DMS153 treated with DMSO at 0.1 percent for 48 hours (cell line): ENCODE measurements around the gene SIDT1.

ENCODE experiments used
- DNase-seq: peaks from one replicate; lab custom pipeline; 2025; ENCODE audit not compliant: unreplicated experiment; lab: John Stamatoyannopoulos, UW

SIDT1 gene

GRCh38 chr3:113545594-113545993 lies 13.2 kb downstream of the SIDT1 start:
- no peak for DNase-seq

DNA sequence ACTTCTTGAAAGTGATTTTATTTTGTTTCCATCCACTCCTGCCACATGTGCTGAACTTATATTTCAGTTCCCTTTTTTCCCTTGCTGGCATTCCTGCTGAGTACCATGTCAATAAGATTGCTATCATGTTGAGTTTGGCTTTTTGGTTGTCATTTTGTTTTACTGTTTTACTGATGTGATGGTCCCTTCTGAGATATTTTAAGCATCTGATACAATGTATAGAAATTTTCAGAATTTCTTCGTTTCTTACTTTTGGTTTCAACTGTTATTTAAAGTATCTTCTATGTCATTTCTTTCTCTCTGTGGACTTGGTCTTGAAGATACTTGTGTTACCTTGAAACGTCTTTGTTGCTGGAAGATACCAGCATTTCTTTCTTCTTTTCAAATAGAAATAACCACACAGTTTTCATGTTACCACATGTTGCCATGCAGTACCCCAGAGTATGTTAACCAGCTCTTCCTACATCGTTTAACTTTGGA lies 14.1 kb downstream of the SIDT1 start:
- DNase-seq, result no peak

DNA sequence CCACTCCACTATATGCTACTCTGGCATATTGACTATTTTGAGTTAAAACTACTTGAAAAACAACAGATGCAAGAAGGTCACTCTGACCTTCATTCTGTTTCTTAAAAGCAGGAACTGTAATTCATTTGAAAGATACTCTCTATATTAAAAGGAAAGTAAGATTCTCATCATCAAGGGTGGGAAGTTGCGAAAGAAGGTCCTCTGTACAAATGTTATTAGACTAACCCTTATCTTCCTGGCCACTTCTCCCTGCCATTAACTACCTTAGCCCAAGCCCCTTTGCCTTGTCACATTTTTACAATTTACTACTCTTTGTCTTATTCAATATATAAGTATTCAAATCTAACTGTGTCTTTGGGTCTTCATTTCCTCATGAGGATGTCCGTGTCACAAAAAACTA lies 16.1 kb downstream of the SIDT1 start:
- DNase-seq, result no peak

DNA sequence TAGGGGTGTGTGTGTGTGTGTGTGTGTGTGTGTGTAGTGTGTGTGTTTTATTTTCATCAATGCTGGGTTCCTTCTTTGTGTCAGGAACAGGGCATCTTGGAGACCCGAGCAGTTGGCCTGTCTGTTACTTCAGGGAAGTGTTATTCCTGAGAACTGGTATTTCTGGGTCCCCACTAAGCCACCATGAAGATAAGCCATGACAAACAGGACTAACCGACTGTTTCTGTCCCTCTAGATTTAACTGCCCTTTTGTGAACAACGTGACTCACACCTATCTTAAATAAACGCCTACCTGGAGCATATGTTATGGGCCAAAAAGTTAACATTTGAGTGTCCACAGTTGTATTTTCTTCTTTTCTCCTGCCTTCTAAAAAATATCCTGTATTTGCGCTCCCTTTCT lies 19.5 kb downstream of the SIDT1 start:
- DNase-seq, result no peak

DNA sequence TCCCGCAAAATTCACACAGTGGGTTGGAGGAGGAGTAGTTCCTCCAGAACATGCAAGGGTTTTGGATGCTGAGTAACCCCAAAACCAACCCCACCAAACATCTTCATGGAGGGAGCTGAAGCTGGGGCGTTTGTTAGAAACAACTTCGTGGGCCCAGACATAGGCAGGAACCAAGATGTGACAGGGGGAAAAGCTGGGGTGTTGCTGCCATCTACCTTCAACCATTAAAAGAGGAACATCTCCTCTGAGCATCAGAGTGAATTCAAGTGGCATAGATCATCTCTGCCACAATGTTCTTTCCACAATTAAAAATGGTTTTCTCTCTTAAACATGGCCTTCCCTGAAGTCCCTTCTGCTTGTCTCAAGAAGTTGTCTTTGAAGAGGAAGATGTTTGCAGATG lies 20.5 kb downstream of the SIDT1 start:
- no peak for DNase-seq

DNA sequence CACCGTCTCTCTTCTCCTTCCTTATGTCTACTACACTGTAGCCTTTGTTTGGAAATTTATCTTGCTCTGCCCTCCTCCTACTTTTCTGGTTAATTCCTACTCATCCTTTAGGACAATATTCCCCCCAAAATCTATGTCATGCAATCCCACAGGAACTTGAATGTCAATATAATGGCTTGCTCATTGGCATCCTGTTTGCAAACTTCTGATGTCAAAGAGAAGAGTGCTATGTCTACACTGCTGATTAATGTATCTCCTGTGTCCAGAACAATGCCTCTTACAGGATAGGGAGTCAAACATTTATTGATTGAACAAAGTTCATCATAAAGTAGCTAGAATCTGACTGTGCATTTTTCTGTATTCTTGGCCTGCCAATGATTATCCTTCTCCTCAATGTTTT lies 22.8 kb downstream of the SIDT1 start:
- no peak for DNase-seq

DNA sequence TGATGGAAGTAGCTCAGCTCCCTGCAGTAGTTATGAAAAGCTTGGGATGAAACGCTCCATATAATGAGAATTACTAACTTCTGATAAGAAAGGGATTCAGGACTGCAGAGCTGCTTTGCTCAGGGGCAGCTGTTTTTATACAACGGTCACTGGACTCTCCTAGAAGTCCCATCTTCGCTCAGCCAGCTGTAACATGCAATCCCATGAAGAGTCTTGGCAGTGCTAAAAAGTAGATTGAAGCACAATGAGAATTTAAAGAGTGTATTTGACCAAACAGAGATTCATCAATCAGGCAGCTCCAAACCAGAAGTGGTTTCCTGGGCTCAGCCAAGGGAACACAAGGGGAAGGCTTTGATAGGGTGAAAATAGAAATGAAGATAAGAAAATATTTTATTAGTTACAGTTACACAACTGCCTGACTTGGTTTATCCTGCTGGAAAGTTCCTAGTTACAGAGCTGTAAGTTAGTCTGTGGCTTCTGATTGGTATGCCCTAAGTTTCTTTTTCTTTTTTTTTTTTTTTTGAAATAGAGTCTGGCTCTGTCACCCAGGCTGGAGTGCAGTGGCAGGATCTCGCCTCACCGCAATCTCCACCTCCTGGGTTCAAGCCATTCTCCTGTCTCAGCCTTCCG lies 24.1 kb downstream of the SIDT1 start:
- no peak for DNase-seq

GRCh38 chr3:113556946-113557335 lies 24.6 kb downstream of the SIDT1 start:
- no peak for DNase-seq

GRCh38 chr3:113557374-113557773 lies 25.0 kb downstream of the SIDT1 start:
- no peak for DNase-seq

- DNase-seq, result no peak
Measured at GRCh38 chr3:113559009-113559408, 26.7 kb downstream of the SIDT1 start.

DNA sequence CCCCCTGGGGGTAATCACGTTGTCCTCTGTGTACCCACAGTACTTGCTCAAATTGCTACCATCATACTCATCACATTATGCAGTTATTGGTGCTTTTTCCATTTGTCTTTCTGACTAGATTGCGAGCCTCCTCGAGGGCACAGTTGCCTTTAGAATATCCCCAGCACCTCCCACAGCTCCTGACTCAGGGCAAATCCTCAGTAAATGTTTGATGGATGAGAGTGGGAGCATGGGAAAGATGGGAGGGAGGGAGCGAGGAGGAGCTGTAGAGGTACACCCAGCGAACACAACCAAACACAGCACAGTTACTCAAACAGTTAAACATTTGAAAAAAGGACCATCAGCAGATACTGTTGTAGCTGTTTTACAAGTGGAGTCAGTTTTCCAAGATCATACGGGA lies 27.9 kb downstream of the SIDT1 start:
- no peak for DNase-seq

DNA sequence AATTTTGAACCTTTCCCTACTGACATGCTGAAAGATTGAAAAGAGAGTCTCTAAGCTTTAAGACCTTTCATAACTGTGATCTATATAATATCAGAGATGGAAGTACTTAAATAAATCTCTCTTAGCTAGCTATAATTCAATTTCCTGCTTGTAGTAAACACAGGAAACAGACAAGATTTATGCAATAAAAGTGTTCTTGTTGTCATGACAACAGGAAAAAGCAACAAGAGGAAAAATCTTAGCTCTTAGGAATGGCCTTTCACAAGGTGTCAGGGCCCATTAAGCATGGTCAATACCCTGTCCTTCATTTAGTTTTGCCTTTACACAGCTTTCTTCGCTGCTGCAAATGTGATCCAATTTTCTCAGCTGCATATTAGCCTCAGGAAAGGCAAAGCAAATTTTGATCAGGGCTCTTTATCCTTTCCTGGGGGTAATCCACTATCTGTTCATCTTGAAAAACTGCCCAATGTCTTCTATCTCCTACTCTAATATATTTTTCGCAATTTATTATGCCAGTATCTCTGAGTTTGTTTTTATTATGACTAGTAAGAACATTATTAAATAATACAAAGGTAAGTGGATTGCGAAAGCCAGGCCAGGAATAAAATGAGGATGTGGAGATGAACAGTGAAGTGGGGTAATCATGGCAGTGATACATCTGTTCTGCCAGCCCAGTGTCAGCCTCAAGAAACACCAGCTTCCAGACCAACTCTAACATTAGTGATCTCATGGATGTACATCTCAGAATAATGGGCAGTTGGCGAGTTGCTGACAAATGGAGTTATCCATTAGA lies 28.7 kb downstream of the SIDT1 start:
- no peak for DNase-seq

GRCh38 chr3:113565555-113565954 lies 33.2 kb downstream of the SIDT1 start:
- DNase-seq, result no peak

GRCh38 chr3:113570158-113570557 lies 37.8 kb downstream of the SIDT1 start:
- DNase-seq, result no peak

DNA sequence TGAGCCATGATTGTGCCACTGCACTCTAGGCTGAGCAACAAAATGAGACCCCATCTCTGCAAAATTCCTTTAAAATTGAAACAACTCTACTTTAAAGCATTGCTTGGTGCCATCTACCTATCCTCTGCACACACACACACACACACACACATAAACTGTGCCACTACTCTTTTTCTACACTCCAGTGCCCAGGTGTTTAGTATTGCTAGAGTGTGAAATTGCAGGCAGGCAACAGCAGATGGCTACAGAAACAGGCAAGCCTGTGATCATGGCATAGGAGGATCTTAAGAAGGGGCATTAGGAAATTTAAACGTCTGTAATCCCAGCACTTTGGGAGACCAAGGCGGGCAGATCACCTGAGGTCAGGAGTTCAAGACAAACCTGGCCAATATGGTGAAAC lies 39.0 kb downstream of the SIDT1 start:
- no peak for DNase-seq

DNA sequence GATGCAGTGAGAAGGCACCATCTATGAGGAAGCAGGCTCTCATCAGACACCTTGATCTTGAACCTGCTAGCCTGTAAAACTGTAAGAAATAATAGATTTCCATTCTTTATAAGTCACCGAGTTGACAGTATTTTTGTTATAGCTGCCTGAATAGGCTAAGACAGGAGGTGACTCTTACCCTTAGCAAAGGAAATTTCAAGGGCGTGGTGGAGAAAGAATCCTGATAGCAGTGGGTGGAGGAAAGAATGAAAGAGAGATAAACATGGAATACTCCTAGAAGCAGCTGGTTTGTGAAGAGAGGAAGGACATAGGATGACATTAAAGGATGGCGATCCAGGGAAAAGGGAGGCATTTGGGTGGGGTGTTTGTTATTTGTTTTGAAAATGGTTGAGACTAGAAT lies 41.4 kb downstream of the SIDT1 start:
- no peak for DNase-seq

DNA sequence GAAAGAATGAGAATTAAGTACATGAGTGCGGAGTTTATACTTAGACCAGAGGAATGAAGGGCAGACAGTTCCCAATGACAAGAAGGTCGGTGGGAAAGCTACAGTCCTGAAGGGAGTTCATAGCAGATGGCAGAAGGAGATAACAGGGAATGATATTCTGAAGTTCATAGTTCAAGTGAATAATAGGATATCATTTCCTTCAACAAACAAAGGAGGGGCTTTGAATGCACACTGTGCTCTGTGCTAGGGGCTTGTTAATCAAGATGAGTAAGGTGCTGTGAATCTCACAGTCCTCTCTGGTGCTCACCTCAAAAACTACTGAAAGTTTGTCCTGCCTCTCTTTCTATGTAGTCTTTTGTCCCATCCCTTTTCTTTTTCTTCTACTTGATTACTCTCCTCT lies 41.9 kb downstream of the SIDT1 start:
- no peak for DNase-seq

GRCh38 chr3:113575206-113575605 lies 42.9 kb downstream of the SIDT1 start:
- DNase-seq, result no peak

- DNase-seq, result no peak
Measured at GRCh38 chr3:113585228-113585627, 52.9 kb downstream of the SIDT1 start.

DNA sequence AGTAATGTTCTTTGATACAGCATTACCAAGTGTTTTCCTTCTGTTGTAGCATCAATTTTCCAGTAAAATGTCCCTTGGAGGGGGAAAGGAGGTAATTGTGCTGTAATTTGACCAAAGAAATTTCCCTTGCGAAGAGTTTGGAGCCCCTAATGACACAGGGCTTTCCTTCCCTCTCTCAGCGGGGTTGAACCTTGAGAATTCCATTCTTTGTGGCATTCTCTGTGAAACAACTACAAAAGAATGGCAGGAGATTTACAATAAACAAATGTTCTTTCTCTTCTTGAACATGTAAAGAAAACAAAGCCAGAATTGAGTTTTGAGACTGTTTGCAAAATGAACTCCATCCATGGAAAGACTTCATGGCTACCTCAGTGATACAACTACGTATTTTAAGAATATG lies 53.4 kb downstream of the SIDT1 start:
- DNase-seq, result no peak

GRCh38 chr3:113588806-113589205 lies 56.5 kb downstream of the SIDT1 start:
- no peak for DNase-seq

DNA sequence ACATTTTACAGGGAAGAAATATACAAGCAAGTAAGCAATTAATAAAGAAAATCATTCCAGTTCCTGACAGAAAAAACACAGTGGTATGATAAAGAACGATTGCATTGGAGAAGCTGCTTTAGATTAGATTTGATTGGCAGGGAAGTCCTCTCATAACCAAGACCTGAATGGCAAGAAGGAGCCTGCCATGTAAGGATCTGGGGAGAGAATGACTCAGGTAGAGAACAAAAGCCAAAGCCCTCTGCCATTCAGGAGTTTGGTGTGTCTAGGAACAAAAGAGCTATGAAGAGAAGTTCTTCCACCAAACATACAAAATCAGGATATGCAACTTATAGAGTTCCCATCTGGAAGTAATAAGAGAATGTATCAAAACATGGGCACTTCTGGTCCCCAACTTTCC lies 57.6 kb downstream of the SIDT1 start:
- no peak for DNase-seq

- no peak for DNase-seq
Measured at GRCh38 chr3:113590983-113591382, 58.6 kb downstream of the SIDT1 start.
